ENCODE results near the gene RAD23A. TPM values are rescaled to one million over a fixed set of nuclear protein-coding genes. Genes with fewer than 3 reads are reported as not detected.

RAD23A gene
- total and polyA plus RNA-seq, 7 donors = 403 to 801 (median 567) TPM

DNA sequence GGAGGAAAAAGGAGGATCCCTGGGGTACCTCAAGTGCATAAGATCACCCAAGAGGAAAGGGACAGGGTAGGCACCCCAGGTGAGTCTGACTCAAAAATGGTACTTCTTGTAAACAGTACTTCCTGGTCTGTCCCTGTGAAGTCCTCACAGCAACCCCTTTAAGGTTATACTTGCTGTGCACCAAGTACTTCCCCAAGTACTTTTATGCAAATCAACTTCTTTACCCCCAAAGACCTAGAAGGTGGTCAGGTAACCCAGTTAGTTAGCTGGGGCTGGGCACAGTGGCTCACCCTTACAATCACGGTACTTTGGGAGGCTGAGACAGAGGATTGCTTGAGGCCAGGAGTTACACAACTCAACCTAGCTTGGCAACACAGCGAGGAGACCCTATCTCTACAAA is 4.8 kb upstream of the RAD23A start:
- Histone ChIP-seq H3K9me3 (no peaks in the 10 kb centered on the region), H3K36me3 (ENCODE audit: insufficient read depth in 1 of 2, low read depth in 1 of 2) (peaks cover 13 to 58% of the 10 kb centered on the region in 2 donors), H3K27me3 (ENCODE audit: insufficient read depth in 3 of 3, low read length in 2 of 3) (no peaks in the 10 kb centered on the region), H3K27ac (no peak overlapping the region), H3K4me3 (peak overlapping the region; percentile 98), H3K4me1 (peaks cover 23% of the 10 kb centered on the region)
- TF ChIP-seq, protein P1, sequence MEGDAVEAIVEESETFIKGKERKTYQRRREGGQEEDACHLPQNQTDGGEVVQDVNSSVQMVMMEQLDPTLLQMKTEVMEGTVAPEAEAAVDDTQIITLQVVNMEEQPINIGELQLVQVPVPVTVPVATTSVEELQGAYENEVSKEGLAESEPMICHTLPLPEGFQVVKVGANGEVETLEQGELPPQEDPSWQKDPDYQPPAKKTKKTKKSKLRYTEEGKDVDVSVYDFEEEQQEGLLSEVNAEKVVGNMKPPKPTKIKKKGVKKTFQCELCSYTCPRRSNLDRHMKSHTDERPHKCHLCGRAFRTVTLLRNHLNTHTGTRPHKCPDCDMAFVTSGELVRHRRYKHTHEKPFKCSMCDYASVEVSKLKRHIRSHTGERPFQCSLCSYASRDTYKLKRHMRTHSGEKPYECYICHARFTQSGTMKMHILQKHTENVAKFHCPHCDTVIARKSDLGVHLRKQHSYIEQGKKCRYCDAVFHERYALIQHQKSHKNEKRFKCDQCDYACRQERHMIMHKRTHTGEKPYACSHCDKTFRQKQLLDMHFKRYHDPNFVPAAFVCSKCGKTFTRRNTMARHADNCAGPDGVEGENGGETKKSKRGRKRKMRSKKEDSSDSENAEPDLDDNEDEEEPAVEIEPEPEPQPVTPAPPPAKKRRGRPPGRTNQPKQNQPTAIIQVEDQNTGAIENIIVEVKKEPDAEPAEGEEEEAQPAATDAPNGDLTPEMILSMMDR (IDR thresholded peaks at IDR 0.05) = no peak
- 89 to 92% (median 92%) methylated on average over 2 of the region's 2 CpGs for WGBS, 3 donors
- ATAC-seq (no peak), DNase-seq (no peak)
- intact Hi-C loops (cut with DNase I) = no loop called here

- TF ChIP-seq, protein P1 (IDR thresholded peaks at IDR 0.05) = no peak
- H3K27ac ChIP-seq = peak overlapping the region; percentile 98
- no peak overlapping the region for H3K4me3 ChIP-seq
- intact Hi-C loops (cut with DNase I) = no loop called here
- ATAC-seq = no peak
- H3K27me3 ChIP-seq (ENCODE audit: insufficient read depth in 3 of 3, low read length in 2 of 3) = no peaks in the 10 kb centered on the region
- DNase-seq = no peak
- WGBS, 3 donors = 77 to 85% (median 81%) methylated on average over 17 to 18 of the region's 18 CpGs
- peaks cover 38% of the 10 kb centered on the region for H3K4me1 ChIP-seq
- peaks cover 17 to 70% of the 10 kb centered on the region in 2 donors for H3K36me3 ChIP-seq (ENCODE audit: insufficient read depth in 1 of 2, low read depth in 1 of 2)
- H3K9me3 ChIP-seq = no peaks in the 10 kb centered on the region
These were observed 2.1 kb upstream of the RAD23A start for GRCh38 chr19:12943437-12944044.

DNA sequence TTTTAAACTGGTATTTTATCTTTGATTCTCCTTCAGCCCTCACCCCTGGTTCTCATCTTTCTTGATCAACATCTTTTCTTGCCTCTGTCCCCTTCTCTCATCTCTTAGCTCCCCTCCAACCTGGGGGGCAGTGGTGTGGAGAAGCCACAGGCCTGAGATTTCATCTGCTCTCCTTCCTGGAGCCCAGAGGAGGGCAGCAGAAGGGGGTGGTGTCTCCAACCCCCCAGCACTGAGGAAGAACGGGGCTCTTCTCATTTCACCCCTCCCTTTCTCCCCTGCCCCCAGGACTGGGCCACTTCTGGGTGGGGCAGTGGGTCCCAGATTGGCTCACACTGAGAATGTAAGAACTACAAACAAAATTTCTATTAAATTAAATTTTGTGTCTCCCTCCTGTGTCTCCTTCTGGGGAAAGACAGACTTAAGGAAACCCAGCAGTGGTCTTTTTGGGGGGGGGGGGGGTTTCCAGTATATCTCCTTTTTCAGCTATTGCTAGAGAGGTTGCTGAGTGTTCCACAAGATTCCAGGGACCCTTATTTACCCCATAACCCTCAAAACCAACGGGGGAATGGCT is 1.5 kb upstream of the RAD23A start:
- ATAC-seq (no peak), DNase-seq (no peak)
- WGBS, 3 donors = 63 to 76% (median 65%) methylated on average over 2 of the region's 2 CpGs
- no peak overlapping the region for H3K4me3 ChIP-seq
- TF ChIP-seq, protein P1 (IDR thresholded peaks at IDR 0.05) = no peak
- peak overlapping the region; percentile 98 for H3K27ac ChIP-seq
- no peaks in the 10 kb centered on the region for H3K27me3 ChIP-seq (ENCODE audit: insufficient read depth in 3 of 3, low read length in 2 of 3)
- intact Hi-C loops (cut with DNase I) = no loop called here
- peaks cover 44% of the 10 kb centered on the region for H3K4me1 ChIP-seq
- no peaks in the 10 kb centered on the region for H3K9me3 ChIP-seq
- H3K36me3 ChIP-seq (ENCODE audit: insufficient read depth in 1 of 2, low read depth in 1 of 2) = peaks cover 21 to 76% of the 10 kb centered on the region in 2 donors

- intact Hi-C loops (cut with DNase I) = no loop called here
These were observed 545 bp downstream of the RAD23A start for GRCh38 chr19:12946092-12946721.

More at GRCh38 chr19:12946092-12946721, 545 bp downstream of the RAD23A start:
- peaks cover 10 to 76% of the 10 kb centered on the region in 2 donors for H3K36me3 ChIP-seq (ENCODE audit: insufficient read depth in 1 of 2, low read depth in 1 of 2)
- H3K9me3 ChIP-seq = no peaks in the 10 kb centered on the region
- TF ChIP-seq, protein P1 (IDR thresholded peaks at IDR 0.05) = no peak
- DNase-seq = peak; percentile 79 to 93
- peak overlapping the region; percentile 98 for H3K27ac ChIP-seq
- ATAC-seq = peak; percentile 84 to 90 (median 88)
- peaks cover 42% of the 10 kb centered on the region for H3K4me1 ChIP-seq
- 1% methylated on average over 38 to 40 of the region's 40 CpGs for WGBS, 3 donors
- peak overlapping the region; percentile 90 for H3K4me3 ChIP-seq
- no peaks in the 10 kb centered on the region for H3K27me3 ChIP-seq (ENCODE audit: insufficient read depth in 3 of 3, low read length in 2 of 3)

Data from psoas muscle (tissue), 8 donors.